GM12891 (cell line): Measurements from ENCODE around the gene HAP1.
A peak's percentile ranks its signal among the peaks of the same experiment; 100 is the strongest.
"Not testable (repeated sequence)": the region's sequence is repeated elsewhere in the genome, so short reads cannot be mapped to it uniquely, and the experiment has no call there.

ENCODE experiments used
- DNase-seq: peaks from one replicate; pipeline ENCODE4 v3.0.0; 2011; ENCODE audit warnings: low spot score; ENCODE audit not compliant: insufficient read length
- FAIRE-seq: peaks from 2 replicates; lab custom pipeline; 2011; peaks lifted over from hg19 to GRCh38; lab: Jason Lieb, UNC
- PAX5 ChIP-seq: IDR thresholded peaks from 2 replicates; pipeline ENCODE4 v1.6.1; 2011; ENCODE audit warnings: low read length, moderate library complexity, mild to moderate bottlenecking; ENCODE audit not compliant: insufficient read depth, severe bottlenecking
- POLR2A ChIP-seq: IDR thresholded peaks from 2 replicates; pipeline ENCODE4 v1.6.1; 2011; ENCODE audit warnings: low read depth, low read length, control low read depth
- POLR2AphosphoS5 ChIP-seq: IDR thresholded peaks from 2 replicates; pipeline ENCODE4 v1.6.1; 2011; ENCODE audit warnings: low read depth, low read length, control low read depth
- POU2F2 ChIP-seq: IDR thresholded peaks from 2 replicates; pipeline ENCODE4 v1.6.1; 2011; ENCODE audit warnings: low read depth, mild to moderate bottlenecking, control low read depth, low read length, moderate library complexity
- SPI1 ChIP-seq: IDR thresholded peaks from 2 replicates; pipeline ENCODE4 v1.6.1; 2011; ENCODE audit warnings: low read depth, low read length, control low read depth
- TAF1 ChIP-seq: IDR thresholded peaks from 2 replicates; pipeline ENCODE4 v1.6.1; 2011; ENCODE audit warnings: low read depth, low read length, control low read depth

Gene HAP1

DNA sequence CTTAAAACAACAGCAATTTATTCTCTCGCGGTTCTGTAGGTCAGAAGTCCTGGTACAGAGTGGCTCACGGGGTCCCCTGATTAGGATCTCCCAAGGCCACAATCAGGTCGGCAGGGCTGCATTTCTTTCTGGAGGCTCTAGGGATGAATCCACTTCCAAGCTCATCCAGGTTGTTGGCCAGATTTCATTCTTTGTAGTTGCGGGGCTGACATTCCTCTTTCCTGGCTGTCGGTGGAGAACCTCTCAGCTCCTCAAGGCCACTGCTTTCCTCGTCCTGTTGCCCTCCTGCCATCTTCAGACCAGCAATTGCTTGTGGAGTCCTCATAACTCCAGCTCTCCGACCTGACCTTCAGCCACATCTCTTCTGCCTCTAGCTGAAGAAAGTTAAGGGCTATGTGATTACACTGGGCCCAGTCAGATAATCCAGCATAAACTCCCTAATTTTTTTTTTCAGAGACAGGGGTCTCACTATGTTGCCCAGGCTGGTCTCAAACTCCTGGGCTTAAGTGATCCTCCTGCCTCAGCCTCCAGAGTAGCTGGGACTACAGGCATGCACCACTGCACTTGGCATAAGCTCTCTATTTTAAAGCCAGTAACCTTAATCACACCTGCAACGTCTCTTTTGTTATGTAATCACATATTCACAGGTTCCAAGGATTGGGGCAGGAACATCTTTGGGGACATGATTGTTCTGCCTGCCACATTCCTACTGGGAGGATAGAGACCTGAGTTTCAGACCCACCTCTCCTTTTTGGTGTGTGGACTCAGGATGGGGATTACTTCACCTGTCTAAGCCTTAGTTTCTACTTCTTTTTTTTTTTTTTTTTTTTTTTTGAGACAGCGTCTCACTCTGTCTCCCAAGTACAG, 26.4 kb downstream of the HAP1 start:
- DNase-seq (no peak), FAIRE-seq (no peak)
- TF ChIP-seq POLR2AphosphoS5, result no peak
- no peak for TF ChIP-seq PAX5
- TF ChIP-seq POLR2A, result no peak
- TF ChIP-seq POU2F2, result no peak
- TF ChIP-seq TAF1, result no peak
- no peak for TF ChIP-seq SPI1

DNA sequence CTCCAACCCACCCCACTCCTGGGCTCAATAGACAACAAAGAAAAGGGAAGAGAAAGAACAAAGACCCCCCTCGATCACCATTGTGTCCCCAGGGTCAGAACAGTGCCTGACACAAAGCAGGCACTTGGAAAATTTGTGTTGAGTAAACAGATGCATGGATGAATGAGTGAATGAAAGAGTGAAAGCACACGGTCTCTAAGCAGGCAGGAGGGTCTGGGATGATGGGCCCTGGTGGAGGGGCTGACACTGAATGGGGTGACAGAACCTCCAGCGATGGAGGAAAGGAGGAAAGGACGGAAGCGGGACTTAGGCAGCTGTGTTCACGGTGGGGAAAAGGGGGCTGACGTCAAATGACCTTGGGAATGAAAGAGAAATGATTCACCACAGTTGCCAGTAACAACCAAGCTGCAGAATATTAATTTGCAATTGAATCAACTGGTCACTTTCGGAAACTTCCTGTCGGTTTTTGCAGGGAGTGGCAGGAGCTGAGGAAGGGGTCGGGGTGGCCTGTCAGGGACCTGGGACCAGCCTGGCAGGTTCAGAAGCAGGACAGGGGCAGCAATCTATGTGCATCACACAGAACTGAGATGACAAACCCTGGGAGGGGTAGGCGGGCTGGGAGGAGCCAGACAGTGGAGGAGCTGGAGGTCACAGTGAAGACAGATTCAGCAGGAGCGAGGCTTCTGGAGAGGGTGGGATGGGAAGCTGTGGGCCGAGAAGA, 29.0 kb downstream of the HAP1 start:
- no peak for FAIRE-seq
- TF ChIP-seq POLR2A (no peak), TAF1 (no peak), POU2F2 (no peak), PAX5 (no peak), SPI1 (no peak), POLR2AphosphoS5 (no peak)
- no peak for DNase-seq

DNA sequence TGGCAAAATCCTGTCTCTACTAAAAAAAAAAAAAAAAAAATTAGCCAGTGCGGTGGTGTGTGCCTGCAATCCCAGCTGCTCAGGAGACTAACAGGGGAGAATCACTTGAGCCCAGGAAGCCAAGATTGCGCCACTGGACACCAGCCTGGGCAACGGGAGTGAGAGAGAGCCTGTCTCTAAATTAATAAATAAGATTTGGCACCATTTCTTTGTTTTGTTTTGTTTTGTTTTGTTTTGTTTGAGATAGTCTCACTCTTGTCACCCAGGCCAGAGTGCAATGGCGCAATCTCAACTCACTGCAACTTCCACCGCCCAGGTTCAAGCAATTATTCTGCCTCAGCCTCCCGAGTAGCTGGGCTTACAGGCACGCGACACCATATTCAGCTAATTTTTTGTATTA, 31.7 kb downstream of the HAP1 start:
- FAIRE-seq (no peak), DNase-seq (no peak)
- no peak for TF ChIP-seq SPI1

DNA sequence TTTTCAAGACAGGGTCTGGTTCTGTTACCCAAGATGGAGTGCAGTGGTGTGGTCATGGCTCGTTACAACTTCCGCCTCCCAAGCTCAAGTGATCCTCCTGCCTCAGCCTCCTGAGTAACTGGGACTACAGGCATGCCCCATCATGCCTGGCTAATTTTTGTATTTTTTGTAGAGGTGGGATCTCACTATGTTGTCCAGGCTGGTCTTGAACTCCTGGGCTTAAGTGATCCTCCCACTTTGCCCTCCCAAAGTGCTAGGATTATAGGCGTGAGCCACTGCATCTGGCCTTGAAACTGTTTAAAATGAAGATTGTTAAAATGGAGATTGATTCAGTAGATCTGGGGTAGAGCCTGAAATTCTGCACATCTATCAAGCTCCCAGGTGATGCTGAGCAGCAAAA, 33.6 kb downstream of the HAP1 start:
- DNase-seq, result not testable (repeated sequence)

DNA sequence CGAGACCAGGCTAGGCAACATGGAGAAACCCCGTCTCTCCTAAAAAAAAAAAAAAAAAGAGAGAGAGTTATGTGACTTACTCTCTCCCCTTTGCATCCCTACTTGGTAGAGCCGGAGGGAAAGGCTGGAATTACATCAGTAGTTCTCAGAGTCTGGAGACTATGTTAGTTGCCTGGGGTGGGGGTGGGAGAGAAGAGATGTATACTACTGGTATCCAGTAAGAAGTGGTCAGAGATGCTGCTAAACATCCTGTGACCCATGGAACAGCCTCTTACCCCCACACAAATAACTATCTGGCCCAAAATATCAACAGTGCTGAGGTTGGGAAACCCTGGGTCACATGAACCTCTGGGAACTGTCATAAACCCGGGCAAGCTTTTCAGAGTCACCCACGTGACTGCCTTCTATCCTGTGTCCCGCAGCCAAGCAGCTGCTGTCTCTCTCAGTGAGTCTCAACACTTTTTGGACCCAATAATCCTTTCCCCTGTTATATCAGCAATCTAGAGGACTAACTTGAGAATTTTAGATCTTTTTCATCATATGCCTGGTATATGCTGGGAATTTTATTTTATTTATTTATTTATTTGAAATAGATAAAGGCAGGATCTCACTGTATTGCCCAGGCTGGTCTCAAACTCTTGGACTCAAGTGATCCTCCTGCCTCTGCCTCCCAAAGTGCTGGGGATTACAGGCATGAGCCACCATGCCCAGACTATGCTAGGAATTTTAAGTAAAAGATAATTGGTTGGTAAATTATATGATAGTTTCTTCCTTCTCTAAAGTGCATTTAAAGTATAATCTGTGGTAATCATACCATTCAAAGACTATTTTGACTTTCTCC, 37.1 kb downstream of the HAP1 start:
- FAIRE-seq (no peak), DNase-seq (no peak)
- TF ChIP-seq TAF1 (no peak), SPI1 (no peak), POU2F2 (no peak), POLR2A (no peak), PAX5 (no peak), POLR2AphosphoS5 (no peak)

More for the DNA sequence above, 33.6 kb downstream of the HAP1 start:
- not testable (repeated sequence) for FAIRE-seq

DNA sequence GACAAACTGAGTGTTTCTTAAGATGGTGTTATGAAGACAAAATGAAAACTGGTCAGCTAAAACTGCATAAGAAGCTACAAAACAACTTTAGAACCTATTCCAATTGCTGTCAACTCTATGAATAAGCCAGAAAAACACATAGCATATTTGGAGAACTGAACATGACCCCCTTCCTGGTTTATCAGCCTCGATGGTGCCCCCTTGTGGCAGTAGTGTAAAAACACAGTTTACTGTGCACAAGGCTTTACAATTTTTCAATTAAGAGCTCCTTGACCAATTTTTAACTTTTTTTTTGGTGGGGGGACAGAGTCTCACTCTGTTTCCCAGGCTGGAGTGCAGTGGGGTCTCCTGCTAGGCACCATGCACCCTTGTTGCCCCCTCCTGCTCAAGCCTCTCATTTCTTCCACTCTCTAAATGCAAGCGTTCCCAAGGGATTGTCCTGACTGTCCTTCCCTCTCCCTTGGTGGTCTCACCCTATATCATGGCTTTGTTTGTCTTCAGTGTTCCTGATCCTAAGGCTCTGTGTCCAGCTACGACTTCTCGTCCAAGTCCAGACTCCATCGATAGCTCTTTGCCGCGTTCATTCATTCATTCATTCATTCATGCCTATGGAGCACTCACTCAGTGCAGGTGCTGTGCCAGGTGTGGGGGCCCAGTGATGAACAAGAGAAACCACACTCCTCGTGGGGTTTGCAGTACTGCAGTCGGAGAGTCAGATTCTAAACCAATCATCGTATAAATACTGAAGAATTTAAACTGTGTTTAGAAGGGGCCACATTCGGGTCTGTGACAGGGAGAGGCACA, 38.3 kb downstream of the HAP1 start:
- TF ChIP-seq PAX5, result no peak
- TF ChIP-seq TAF1, result no peak
- TF ChIP-seq SPI1, result peak; percentile 22; the same call in 1 of the 2 replicates
- TF ChIP-seq POU2F2, result no peak
- no peak for TF ChIP-seq POLR2AphosphoS5
- TF ChIP-seq POLR2A, result no peak
- peak; percentile 56 for FAIRE-seq
- peak; percentile 57 for DNase-seq

DNA sequence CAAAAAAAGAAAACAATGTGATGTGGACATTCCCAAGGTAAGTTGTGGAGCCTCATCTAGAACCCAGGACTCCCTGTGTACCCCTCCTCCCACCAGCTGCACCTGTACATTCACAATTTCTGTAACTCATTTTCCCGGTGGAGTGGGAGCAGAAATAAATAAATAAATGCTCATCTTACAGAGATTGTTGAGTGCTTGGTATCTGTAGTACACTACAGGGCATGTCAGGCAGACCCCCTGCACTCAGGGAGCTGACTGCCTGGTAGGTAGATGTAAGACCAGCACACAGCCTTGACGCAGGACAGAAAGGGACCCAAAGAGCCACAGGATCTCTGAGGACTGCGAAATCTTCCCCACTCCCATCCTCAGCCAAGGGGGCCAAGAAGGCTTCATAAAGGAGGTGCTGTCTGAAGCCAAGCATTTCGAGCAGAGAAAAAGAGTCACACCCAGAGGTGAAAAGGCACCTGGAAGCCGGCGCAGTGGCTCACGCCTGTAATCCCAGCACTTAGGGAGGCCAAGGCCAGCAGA, 39.2 kb downstream of the HAP1 start:
- FAIRE-seq, result no peak
- TF ChIP-seq POU2F2, result no peak
- no peak for TF ChIP-seq PAX5
- no peak for TF ChIP-seq POLR2A
- TF ChIP-seq SPI1, result no peak
- TF ChIP-seq TAF1, result no peak
- TF ChIP-seq POLR2AphosphoS5, result no peak
- no peak for DNase-seq

DNA sequence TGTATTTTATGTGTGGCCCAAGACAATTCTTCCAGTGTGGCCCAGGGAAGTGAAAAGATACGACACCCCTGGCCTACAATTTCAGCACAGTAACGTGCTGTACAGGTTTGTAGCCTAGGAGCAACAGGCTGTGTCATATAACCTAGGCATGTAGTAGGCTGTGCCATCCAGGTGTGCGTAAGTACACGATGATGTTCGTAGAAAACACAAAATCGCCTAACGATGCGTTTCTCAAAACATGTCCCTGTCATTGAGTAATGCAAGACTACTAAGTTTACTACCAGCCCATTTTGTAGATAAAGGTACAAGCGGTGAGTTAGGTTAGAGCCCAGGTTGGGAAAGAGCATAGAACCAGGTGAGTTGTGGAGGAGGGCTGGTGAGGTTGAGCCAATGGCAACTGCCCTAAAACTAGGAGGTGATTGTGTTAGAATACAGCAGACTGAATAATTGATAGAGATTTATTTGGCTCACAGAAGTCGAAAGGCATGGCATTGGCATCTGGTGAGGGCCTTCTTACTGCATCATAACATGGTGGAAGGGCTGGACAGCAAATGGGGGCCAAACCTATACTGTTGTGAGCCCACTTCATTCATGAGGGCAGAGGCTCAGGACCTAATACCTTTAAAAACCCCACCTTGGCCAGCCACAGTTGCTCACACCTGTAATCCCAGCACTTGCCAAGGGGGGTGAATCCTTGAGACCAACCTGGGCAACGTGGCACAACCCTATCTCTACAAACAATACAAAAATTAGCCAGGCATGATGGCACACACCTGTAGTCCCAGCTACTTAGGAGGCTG, 41.5 kb downstream of the HAP1 start:
- no peak for FAIRE-seq
- TF ChIP-seq POLR2A (peak; percentile 26; the same call in 1 of the 2 replicates), SPI1 (no peak), TAF1 (no peak), POLR2AphosphoS5 (peak; percentile 77), POU2F2 (peak; percentile 54; the same call in 1 of the 2 replicates)
- no peak for DNase-seq
